SK-N-SH (cell line): ENCODE results near the gene GPR25. TPM values are rescaled to one million over a fixed set of nuclear protein-coding genes. Genes with fewer than 3 reads are reported as not detected.

ENCODE experiments used
- CTCF ChIA-PET: fragments of 300-600, 350-600 bp; formaldehyde crosslinking; extraction: SDS; loops from one replicate; lab custom pipeline; 2021; lab: Yijun Ruan, JAX
- POLR2A ChIA-PET: fragments of 350-600 bp; sonication (Branson Sonifier 250); formaldehyde crosslinking; extraction: SDS; loops from one replicate; lab custom pipeline; 2020; ENCODE audit warnings: antibody characterized with exemption, inconsistent platforms; lab: Yijun Ruan, JAX
- DNase-seq: peaks from one replicate; pipeline ENCODE4 v3.0.0; 2012
- H2AFZ ChIP-seq: fragments of 200-600 bp; sonication (generic); 2 replicates; pipeline ENCODE4 v1.8.1; 2016; ENCODE audit warnings: antibody characterized with exemption, mild to moderate bottlenecking, low read depth
- H3F3A ChIP-seq: fragments of 200-600 bp; sonication (generic); replicated peaks from 2 replicates; pipeline ENCODE3; 2016; ENCODE audit warnings: antibody characterized with exemption, mild to moderate bottlenecking; ENCODE audit not compliant: insufficient read depth
- H3K27ac ChIP-seq, 2 experiments: fragments of 200-500 bp in 1 of 2; fragments of 200-600 bp in 1 of 2; sonication (Bioruptor generic) in 1 of 2; sonication (generic), shearing (Covaris generic) in 1 of 2; 2 replicates each; pipeline versions ENCODE4 v1.5.1 to v1.6.1; 2014 to 2016; ENCODE audit warnings: low read depth in 2 of 2, inconsistent platforms in 1 of 2, low read length in 1 of 2, mild to moderate bottlenecking in 1 of 2, mixed read lengths in 1 of 2
- H3K27me3 ChIP-seq: fragments of 200-600 bp; sonication (generic), shearing (Covaris generic); 2 replicates; pipeline ENCODE4 v1.6.1; 2016; ENCODE audit warnings: mixed run types; ENCODE audit not compliant: insufficient read depth
- H3K36me3 ChIP-seq, 2 experiments: fragments of 200-500 bp in 1 of 2; fragments of 200-600 bp in 1 of 2; sonication (Bioruptor generic) in 1 of 2; sonication (generic) in 1 of 2; replicated peaks in 1 of 2; 2 replicates each; pipeline versions ENCODE3 to v1.5.1; 2014 to 2016; ENCODE audit warnings: low read length in 1 of 2, mild to moderate bottlenecking in 1 of 2; ENCODE audit not compliant: insufficient read depth in 2 of 2, control insufficient read depth in 1 of 2
- H3K4me1 ChIP-seq, 2 experiments: fragments of 200-500 bp in 1 of 2; fragments of 200-600 bp in 1 of 2; sonication (Bioruptor generic) in 1 of 2; sonication (generic), shearing (Covaris generic) in 1 of 2; 2 replicates each; pipeline versions ENCODE4 v1.5.1 to v1.6.1; 2014 to 2016; ENCODE audit warnings: low read depth in 1 of 2, low read length in 1 of 2, mixed run types in 1 of 2; ENCODE audit not compliant: insufficient read depth in 2 of 2, control insufficient read depth in 1 of 2
- H3K4me2 ChIP-seq: fragments of 200-600 bp; sonication (generic), shearing (Covaris generic); 2 replicates; pipeline ENCODE4 v1.6.1; 2017; ENCODE audit warnings: mixed run types
- H3K4me3 ChIP-seq, 2 experiments: fragments of 200-500 bp in 1 of 2; fragments of 200-600 bp in 1 of 2; sonication (Bioruptor generic) in 1 of 2; sonication (generic), shearing (Covaris generic) in 1 of 2; 2 replicates each; pipeline versions ENCODE4 v1.5.1 to v1.8.1; 2014 to 2016; ENCODE audit warnings: low read depth in 2 of 2, inconsistent platforms in 1 of 2, low read length in 1 of 2, mild to moderate bottlenecking in 1 of 2, mixed read lengths in 1 of 2, moderate library complexity in 1 of 2
- H3K79me2 ChIP-seq: fragments of 200-600 bp; sonication (generic); 2 replicates; pipeline ENCODE4 v1.8.1; 2017; ENCODE audit warnings: mild to moderate bottlenecking; ENCODE audit not compliant: insufficient read depth
- H3K9ac ChIP-seq: fragments of 200-600 bp; sonication (generic); 2 replicates; pipeline ENCODE4 v1.6.1; 2017; ENCODE audit warnings: mixed run types
- H3K9me2 ChIP-seq: fragments of 200-600 bp; sonication (generic); 2 replicates; pipeline ENCODE4 v1.6.1; 2017; ENCODE audit warnings: mixed run types
- H3K9me3 ChIP-seq: fragments of 200-600 bp; sonication (generic); 2 replicates; pipeline ENCODE4 v1.6.1; 2017; ENCODE audit warnings: mixed run types, mild to moderate bottlenecking, moderate library complexity
- H4K20me1 ChIP-seq: fragments of 200-600 bp; sonication (generic); 2 replicates; pipeline ENCODE4 v1.6.1; 2017; ENCODE audit warnings: mild to moderate bottlenecking, mixed run types; ENCODE audit not compliant: insufficient read depth
- CHD2 ChIP-seq: fragments of 150-350 bp; IDR thresholded peaks from 2 replicates; pipeline ENCODE4 v1.6.1; 2018; ENCODE audit warnings: low read length; ENCODE audit not compliant: partially characterized antibody
- ELF1 ChIP-seq: IDR thresholded peaks from 2 replicates; pipeline ENCODE4 v1.4.0; 2012
- EP300 ChIP-seq, 2 experiments: IDR thresholded peaks; 2 replicates each; pipeline versions ENCODE4 v1.4.0 to v1.6.1; 2012; ENCODE audit warnings: borderline replicate concordance in 1 of 2, low read depth in 1 of 2, low read length in 1 of 2
- EZH2phosphoT487 ChIP-seq: fragments of 200-600 bp; sonication (generic); IDR thresholded peaks from 2 replicates; pipeline ENCODE4 v1.6.1; 2017; ENCODE audit warnings: low read depth, mixed run types, mild to moderate bottlenecking, antibody characterized with exemption, moderate library complexity, borderline replicate concordance
- GABPA ChIP-seq: IDR thresholded peaks from 2 replicates; pipeline ENCODE4 v1.4.0; 2012; ENCODE audit warnings: low read depth, mild to moderate bottlenecking
- MEF2A ChIP-seq: IDR thresholded peaks from 2 replicates; pipeline ENCODE4 v1.4.0; 2012; ENCODE audit warnings: low read depth, borderline replicate concordance
- NFIC ChIP-seq: IDR thresholded peaks from 2 replicates; pipeline ENCODE4 v1.4.0; 2012; ENCODE audit warnings: borderline replicate concordance
- NRF1 ChIP-seq: IDR thresholded peaks from 2 replicates; pipeline ENCODE4 v1.6.1; 2012; ENCODE audit warnings: low read depth, mild to moderate bottlenecking, low read length
- RAD21 ChIP-seq: IDR thresholded peaks from 2 replicates; pipeline ENCODE4 v1.6.1; 2012; ENCODE audit warnings: mild to moderate bottlenecking, low read length
- RCOR1 ChIP-seq: fragments of 150-350 bp; IDR thresholded peaks from 2 replicates; pipeline ENCODE4 v1.6.1; 2017; ENCODE audit warnings: antibody characterized with exemption, low read length
- RXRA ChIP-seq: IDR thresholded peaks from 2 replicates; pipeline ENCODE4 v1.4.0; 2012; ENCODE audit warnings: low read depth, mild to moderate bottlenecking, borderline replicate concordance
- SIN3A ChIP-seq: IDR thresholded peaks from 2 replicates; pipeline ENCODE4 v1.6.1; 2012; ENCODE audit warnings: low read depth, mild to moderate bottlenecking, low read length, moderate library complexity, borderline replicate concordance
- TCF12 ChIP-seq: IDR thresholded peaks from 2 replicates; pipeline ENCODE4 v1.4.0; 2012
- YY1 ChIP-seq: IDR thresholded peaks from 2 replicates; pipeline ENCODE4 v1.4.0; 2012; ENCODE audit warnings: low read depth, mild to moderate bottlenecking
- WGBS: methylation state at CpG from one replicate; pipeline ENCODE4 v1.1.6; 2017; ENCODE audit warnings: low lambda C conversion rate; 5-methylcytosine and 5-hydroxymethylcytosine counted together
- polyA plus RNA-seq, 3 experiments: library from polyadenylated mRNA; depleted of rRNA; stranded (reverse); fragments of >200 nt; gene quantifications; 2 replicates each; pipeline ENCODE4 v1.2.3, GENCODE V29; 2012
- TF ChIP-seq, protein P1 (sequence below): IDR thresholded peaks from 2 replicates; pipeline ENCODE4 v1.4.0; 2012; ENCODE audit warnings: low read depth
- TF ChIP-seq, protein P2 (sequence below): IDR thresholded peaks from 2 replicates; pipeline ENCODE4 v1.6.1; 2012; ENCODE audit warnings: mild to moderate bottlenecking, low read depth, low read length, moderate library complexity

Gene GPR25
- polyA plus RNA-seq, 1 of the 3 experiments (the other 2 are of a cell fraction): not detected

DNA sequence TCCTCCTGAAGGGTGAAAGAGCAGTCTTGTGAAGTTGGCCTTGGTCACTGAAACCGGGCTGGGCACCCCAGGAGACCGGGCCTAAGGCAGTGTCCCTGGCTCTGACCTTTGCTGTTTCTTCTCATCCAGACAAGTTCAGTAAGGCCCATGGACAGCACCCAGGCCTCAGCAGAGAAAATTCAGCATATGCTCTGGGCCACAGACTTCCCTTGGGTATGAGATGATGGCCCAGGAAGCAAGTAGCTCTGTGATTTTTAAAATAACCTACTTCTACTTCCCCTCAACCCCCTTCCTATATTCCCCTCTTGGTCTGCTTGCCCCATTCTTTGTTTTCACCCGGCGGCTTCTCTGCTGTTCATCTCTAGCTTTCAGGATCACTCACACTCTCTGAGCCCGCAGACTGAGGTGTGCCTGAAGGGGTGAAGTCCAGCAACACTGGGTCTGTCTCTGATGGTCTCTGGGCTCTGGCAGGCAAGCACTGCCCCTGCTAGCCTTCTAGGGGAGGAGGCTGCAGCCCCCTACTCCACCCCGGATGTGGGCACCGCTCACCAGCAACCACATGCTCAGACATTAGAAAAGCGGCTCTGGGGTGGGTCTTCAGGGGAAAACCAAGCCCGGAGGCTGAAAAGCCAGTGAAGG, 2.9 kb upstream of the GPR25 start:
- Histone ChIP-seq H3K9me2 (no peaks in the 10 kb centered on the region), H3K36me3 (no peaks in the 10 kb centered on the region), H3F3A (no peaks in the 10 kb centered on the region), H3K9me3 (no peaks in the 10 kb centered on the region), H3K4me3 (no peak overlapping the region), H4K20me1 (no peaks in the 10 kb centered on the region), H3K4me2 (no peak overlapping the region), H3K27me3 (no peaks in the 10 kb centered on the region), H3K79me2 (no peaks in the 10 kb centered on the region), H3K9ac (no peak overlapping the region), H3K27ac (no peak overlapping the region), H3K4me1 (peaks cover 0 to 4% of the 10 kb centered on the region in 2 experiments; a peak in 1 of 4 replicates), H2AFZ (no peak overlapping the region; the same call in 1 of the 2 replicates)
- POLR2A ChIA-PET: no interaction called here
- TF ChIP-seq YY1: no peak
- TF ChIP-seq, protein P1, sequence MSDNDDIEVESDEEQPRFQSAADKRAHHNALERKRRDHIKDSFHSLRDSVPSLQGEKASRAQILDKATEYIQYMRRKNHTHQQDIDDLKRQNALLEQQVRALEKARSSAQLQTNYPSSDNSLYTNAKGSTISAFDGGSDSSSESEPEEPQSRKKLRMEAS: no peak
- TF ChIP-seq EP300 (IDR thresholded peaks at IDR 0.05; ENCODE audit: borderline replicate concordance in 1 of 2, low read depth in 1 of 2, low read length in 1 of 2): no peak
- TF ChIP-seq RAD21: no peak
- no peak for TF ChIP-seq RXRA
- TF ChIP-seq TCF12: no peak
- TF ChIP-seq RCOR1: no peak
- TF ChIP-seq MEF2A: no peak
- TF ChIP-seq, protein P2, sequence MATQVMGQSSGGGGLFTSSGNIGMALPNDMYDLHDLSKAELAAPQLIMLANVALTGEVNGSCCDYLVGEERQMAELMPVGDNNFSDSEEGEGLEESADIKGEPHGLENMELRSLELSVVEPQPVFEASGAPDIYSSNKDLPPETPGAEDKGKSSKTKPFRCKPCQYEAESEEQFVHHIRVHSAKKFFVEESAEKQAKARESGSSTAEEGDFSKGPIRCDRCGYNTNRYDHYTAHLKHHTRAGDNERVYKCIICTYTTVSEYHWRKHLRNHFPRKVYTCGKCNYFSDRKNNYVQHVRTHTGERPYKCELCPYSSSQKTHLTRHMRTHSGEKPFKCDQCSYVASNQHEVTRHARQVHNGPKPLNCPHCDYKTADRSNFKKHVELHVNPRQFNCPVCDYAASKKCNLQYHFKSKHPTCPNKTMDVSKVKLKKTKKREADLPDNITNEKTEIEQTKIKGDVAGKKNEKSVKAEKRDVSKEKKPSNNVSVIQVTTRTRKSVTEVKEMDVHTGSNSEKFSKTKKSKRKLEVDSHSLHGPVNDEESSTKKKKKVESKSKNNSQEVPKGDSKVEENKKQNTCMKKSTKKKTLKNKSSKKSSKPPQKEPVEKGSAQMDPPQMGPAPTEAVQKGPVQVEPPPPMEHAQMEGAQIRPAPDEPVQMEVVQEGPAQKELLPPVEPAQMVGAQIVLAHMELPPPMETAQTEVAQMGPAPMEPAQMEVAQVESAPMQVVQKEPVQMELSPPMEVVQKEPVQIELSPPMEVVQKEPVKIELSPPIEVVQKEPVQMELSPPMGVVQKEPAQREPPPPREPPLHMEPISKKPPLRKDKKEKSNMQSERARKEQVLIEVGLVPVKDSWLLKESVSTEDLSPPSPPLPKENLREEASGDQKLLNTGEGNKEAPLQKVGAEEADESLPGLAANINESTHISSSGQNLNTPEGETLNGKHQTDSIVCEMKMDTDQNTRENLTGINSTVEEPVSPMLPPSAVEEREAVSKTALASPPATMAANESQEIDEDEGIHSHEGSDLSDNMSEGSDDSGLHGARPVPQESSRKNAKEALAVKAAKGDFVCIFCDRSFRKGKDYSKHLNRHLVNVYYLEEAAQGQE: no peak
- TF ChIP-seq EZH2phosphoT487: no peak
- no peak for TF ChIP-seq NFIC
- TF ChIP-seq GABPA: no peak
- WGBS: 88% methylated on average over 9 of the region's 9 CpGs
- CTCF ChIA-PET: interaction anchor here (0.7 to 1.5 kb wide), 2 partner anchors 21 to 248 kb away, joined by 3 read pairs; no protein-coding TSS in a partner anchor
- DNase-seq: no peak

DNA sequence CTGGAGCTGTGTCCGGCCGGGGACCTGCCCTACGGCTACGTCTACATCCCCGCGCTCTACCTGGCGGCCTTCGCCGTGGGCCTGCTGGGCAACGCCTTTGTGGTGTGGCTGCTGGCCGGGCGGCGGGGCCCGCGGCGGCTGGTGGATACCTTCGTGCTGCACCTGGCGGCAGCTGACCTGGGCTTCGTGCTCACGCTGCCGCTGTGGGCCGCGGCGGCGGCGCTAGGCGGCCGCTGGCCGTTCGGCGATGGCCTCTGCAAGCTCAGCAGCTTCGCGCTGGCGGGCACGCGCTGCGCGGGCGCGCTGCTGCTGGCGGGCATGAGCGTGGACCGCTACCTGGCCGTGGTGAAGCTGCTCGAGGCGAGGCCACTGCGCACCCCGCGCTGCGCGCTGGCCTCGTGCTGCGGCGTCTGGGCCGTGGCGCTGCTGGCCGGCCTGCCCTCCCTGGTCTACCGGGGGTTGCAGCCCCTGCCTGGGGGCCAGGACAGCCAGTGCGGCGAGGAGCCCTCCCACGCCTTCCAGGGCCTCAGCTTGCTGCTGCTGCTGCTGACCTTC, 412 bp downstream of the GPR25 start:
- Histone ChIP-seq H3K36me3 (no peaks in the 10 kb centered on the region), H2AFZ (no peak overlapping the region), H3K9me3 (no peaks in the 10 kb centered on the region), H3K27ac (no peak overlapping the region), H3K27me3 (no peaks in the 10 kb centered on the region)
- TF ChIP-seq CHD2: no peak
- TF ChIP-seq MEF2A: no peak
- no peak for TF ChIP-seq GABPA
- no peak for TF ChIP-seq RXRA
- TF ChIP-seq SIN3A: no peak
- no peak for TF ChIP-seq RAD21
- no peak for TF ChIP-seq RCOR1
- TF ChIP-seq NRF1: no peak
- TF ChIP-seq ELF1: no peak
- TF ChIP-seq, all 33 proteins: peak for 0
- no peak for DNase-seq
- H3K4me3 ChIP-seq: no peak overlapping the region
- H3K4me2 ChIP-seq: no peak overlapping the region
- no peaks in the 10 kb centered on the region for H3K79me2 ChIP-seq
- ChIA-PET CTCF (no interaction called here), POLR2A (no interaction called here)
- no peaks in the 10 kb centered on the region for H4K20me1 ChIP-seq
- WGBS: 51% methylated on average over 8 of the region's 61 CpGs
- no peaks in the 10 kb centered on the region for H3K9me2 ChIP-seq
- no peaks in the 10 kb centered on the region for H3F3A ChIP-seq
- H3K4me1 ChIP-seq: no peaks in the 10 kb centered on the region
- H3K9ac ChIP-seq: no peak overlapping the region
